SK-N-SH treated with all-trans-retinoic acid at 6 μM for 48 hours (cell line): ENCODE data around the gene ROPN1.
"Not testable (repeated sequence)": the region's sequence is repeated elsewhere in the genome, so short reads cannot be mapped to it uniquely, and the experiment has no call there.

Source experiments
- ARNTL ChIP-seq: fragments of 450-650 bp; formaldehyde crosslinking; IDR thresholded peaks from 2 replicates; pipeline ENCODE4 v1.5.0; 2020; ENCODE audit warnings: low read depth, mild to moderate bottlenecking, moderate library complexity, borderline replicate concordance
- POU6F1 ChIP-seq: fragments of 250-450 bp; sonication (Bioruptor Pico); IDR thresholded peaks from 2 replicates; pipeline ENCODE4 v1.8.0; 2021; ENCODE audit warnings: low read depth, mild to moderate bottlenecking, moderate library complexity, borderline replicate concordance
- TCF4 ChIP-seq: fragments of 250-450 bp; sonication (Bioruptor Pico); IDR thresholded peaks from 2 replicates; pipeline ENCODE4 v1.8.0; 2021; ENCODE audit warnings: mild to moderate bottlenecking, moderate library complexity, borderline replicate concordance
- TOX ChIP-seq: fragments of 250-450 bp; sonication (Bioruptor Pico); IDR thresholded peaks from 2 replicates; pipeline ENCODE4 v1.8.0; 2021; ENCODE audit warnings: mild to moderate bottlenecking, moderate library complexity, borderline replicate concordance
- ZNF70 ChIP-seq: fragments of 450-650 bp; formaldehyde crosslinking; IDR thresholded peaks from 2 replicates; pipeline ENCODE4 v1.5.0; 2020; ENCODE audit warnings: mild to moderate bottlenecking, moderate library complexity

DNA sequence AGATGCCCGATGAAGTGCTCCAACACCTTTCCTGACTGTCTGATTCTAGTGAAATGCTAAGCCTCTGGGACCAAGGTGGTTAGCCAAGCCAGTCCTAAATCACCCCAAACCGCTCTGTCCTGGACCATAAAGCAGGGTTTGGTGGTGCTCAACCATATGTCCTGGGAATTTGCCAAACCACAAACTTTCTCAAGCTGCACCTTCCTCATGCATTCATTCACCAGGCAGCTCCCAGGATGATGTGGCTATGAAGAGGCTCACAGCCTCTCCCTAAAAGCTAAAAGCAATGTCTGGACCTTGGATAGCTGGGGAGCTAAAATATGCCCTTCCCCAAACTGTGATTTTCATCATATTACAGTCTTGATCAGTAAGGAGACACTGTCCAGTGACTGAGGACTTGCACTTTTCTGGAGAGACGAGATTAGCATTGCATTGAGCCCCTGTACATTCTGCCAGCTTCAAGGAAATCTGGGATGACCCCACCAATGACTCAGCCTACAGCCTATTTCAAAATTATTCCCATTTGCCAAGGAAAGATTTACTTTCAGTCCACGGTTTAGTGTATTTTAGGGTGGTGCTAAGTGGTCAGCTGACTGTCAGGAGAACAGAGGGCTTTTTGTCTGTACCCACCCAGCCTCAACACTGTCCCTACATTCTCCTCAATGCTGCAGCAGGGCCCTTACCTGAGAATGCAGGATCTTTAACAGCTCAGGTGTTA is 15.6 kb downstream of the ROPN1 start:
- TF ChIP-seq TCF4 (CRISPR knock-in tag); TOX (CRISPR knock-in tag); POU6F1; ARNTL (CRISPR knock-in tag); ZNF70: not testable (repeated sequence)
